PC-3 (cell line): ENCODE results near the gene VWA8.

Source experiments
- CTCF ChIP-seq: fragments of 300-600 bp; sonication (generic); conservative IDR thresholded peaks from 2 replicates; pipeline ENCODE4 v1.5.1; 2017; ENCODE audit warnings: antibody characterized with exemption, low read depth, mild to moderate bottlenecking, low read length
- EZH2 ChIP-seq: fragments of 300-600 bp; sonication (generic); IDR thresholded peaks from one replicate; pipeline ENCODE4 v1.6.1; 2017; ENCODE audit warnings: antibody characterized with exemption, mild to moderate bottlenecking, low read length; ENCODE audit not compliant: unreplicated experiment
- EZH2phosphoT487 ChIP-seq: fragments of 300-600 bp; sonication (generic); IDR thresholded peaks from 2 replicates; pipeline ENCODE4 v1.6.1; 2018; ENCODE audit warnings: mild to moderate bottlenecking, antibody characterized with exemption, low read length, borderline replicate concordance

GRCh38 chr13:41934994-41935393 is 25.9 kb downstream of the VWA8 start:
- TF ChIP-seq CTCF (no peak), EZH2phosphoT487 (no peak), EZH2 (no peak)
